T follicular helper cell (primary cell): ENCODE results near the gene HOXD10.

Experiments used
- DNase-seq: peaks from one replicate; pipeline ENCODE4 v3.0.0-alpha.2; 2020; ENCODE audit warnings: low read depth

The HOXD10 gene

DNA sequence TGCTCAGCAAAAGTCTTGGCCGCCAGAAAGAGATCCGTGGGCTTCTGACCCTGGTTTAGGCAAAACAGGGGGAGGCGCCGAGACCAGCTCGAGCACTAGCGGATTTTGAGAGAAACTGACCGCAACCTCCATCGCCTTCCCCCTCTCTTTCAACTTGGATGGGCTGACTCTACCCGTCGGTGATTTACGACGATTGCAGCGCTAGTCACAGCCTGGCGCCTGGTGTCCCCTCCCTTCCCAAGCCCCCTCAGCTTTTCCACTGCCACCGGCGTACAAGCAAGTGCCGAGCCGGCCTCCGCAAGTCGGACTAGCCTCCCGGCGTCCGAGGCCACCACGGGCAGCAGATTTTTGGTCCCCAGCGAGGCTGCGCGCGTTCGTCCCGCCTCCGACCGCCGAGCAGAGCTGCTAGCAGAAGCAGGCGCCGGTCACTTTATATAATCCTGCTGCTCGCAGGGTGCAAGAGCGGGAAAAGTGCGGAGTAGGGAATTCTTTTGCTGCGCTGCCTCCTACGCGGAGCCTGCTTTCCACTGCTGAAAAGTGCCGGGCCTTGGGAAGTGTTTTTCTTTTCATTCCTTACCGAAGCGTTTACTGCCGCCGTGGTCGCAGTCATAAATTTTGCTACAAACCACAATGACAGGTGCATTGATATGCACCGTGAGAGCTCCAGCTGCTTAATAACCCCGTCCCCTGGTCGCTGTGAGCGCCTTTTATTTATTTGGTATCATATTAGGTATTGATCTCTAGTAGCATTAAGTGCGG lies 48.2 kb downstream of the HOXD10 start:
- no peak for DNase-seq

DNA sequence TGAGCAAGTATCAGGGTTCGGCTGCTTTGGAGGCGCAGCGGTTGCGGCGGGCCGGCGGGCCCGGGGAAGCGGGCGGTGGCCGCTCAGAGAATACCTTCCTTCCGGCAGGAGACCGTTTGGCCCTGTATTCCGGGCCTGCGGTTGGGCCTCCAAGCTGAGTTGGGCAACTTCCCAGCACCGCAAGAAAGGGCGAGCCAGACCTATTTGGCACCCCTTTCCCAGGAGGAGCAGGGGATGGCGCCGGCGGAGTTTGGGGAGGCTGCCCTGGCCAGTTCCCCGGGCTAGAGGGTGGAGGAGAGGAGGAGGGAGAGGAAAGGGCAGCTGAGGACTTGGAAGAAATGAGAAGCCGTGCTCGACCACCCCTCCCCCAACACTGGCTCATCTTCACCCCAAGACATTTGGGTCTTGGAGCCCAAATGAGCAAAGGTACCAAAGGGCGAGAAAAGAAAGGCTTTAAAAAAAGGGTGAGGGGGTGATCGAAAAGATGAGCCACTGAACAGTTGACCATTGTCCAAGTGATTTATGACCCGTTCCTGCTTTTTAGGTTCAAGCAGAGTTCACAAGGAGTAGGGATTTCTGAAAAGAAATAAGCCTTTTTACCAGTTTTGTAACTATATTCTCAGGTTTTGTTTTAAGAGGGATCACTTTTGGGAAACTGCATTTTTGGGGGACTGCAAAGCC lies 48.9 kb downstream of the HOXD10 start:
- DNase-seq, result no peak

DNA sequence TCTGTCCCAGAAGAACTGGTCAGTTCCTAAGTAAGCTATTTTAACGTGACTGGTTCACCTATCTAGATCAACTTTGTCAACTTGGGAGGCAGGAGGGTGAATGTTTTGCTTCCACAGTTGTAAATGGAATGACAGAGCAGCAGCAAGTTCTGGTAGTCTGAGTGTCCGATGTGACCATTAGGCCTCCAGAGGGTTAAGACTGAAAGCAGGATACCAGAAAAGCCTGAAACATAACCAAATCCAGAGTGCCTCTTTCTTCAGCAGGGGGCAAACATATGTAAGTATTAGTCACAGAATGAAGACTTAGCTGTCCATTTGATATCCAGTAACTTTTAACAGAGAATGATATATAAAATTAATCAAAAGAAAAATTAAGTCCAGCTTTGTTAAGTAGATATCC lies 49.7 kb downstream of the HOXD10 start:
- no peak for DNase-seq

DNA sequence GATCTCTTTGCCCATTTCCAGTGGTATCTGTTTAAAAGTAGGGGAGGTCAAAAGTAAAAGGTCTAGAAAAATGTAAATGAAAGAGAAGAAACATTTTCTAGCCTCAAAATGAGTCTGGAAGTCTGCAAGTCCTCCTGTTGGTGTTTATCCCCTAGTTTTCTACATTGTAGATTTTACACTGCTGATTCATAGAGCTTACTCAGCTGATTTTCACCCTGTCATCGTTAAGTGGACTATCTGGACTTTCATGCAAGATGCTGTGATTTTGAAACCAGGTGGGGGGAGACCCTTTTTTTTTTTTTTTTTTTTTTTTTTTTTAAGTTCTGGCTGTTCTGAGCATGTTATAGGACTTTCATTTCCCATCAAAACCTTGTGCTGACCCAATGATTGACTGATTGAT lies 50.8 kb downstream of the HOXD10 start:
- no peak for DNase-seq

DNA sequence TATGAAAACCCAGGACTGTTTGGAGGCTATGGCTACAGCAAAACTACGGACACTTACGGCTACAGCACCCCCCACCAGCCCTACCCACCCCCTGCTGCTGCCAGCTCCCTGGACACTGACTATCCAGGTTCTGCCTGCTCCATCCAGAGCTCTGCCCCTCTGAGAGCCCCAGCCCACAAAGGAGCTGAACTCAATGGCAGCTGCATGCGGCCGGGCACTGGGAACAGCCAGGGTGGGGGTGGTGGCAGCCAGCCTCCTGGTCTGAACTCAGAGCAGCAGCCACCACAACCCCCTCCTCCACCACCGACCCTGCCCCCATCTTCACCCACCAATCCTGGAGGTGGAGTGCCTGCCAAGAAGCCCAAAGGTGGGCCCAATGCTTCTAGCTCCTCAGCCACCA lies 52.6 kb downstream of the HOXD10 start:
- DNase-seq, result no peak
